PC-9 (cell line): ENCODE measurements around the gene TMEM121B.

Experiments
- CTCF ChIP-seq: fragments of 200-600 bp; sonication (generic); conservative IDR thresholded peaks from 2 replicates; pipeline ENCODE4 v1.6.1; 2017; ENCODE audit warnings: mixed run types, antibody characterized with exemption, mild to moderate bottlenecking, moderate library complexity
- EZH2 ChIP-seq: fragments of 200-600 bp; sonication (generic); IDR thresholded peaks from 2 replicates; pipeline ENCODE4 v1.8.0; 2017; ENCODE audit warnings: antibody characterized with exemption, low read depth

- TF ChIP-seq CTCF (peak; percentile 25; the same call in 1 of the 2 replicates), EZH2 (no peak)
Observed at GRCh38 chr22:17164392-17165024, 43.3 kb upstream of the TMEM121B start.
